GM18508 (cell line): Measurements from ENCODE around the gene HSD17B12.
A peak's percentile ranks its signal among the peaks of the same experiment; 100 is the strongest.
"Not testable (repeated sequence)": the region's sequence is repeated elsewhere in the genome, so short reads cannot be mapped to it uniquely, and the experiment has no call there.

Experiments
- ATAC-seq: cut with Tn5 transposase; IDR thresholded peaks from one replicate; pipeline ENCODE4 v1.9.1; 2021; ENCODE audit warnings: moderate number of reproducible peaks; ENCODE audit not compliant: insufficient read depth, unreplicated experiment

Gene HSD17B12

DNA sequence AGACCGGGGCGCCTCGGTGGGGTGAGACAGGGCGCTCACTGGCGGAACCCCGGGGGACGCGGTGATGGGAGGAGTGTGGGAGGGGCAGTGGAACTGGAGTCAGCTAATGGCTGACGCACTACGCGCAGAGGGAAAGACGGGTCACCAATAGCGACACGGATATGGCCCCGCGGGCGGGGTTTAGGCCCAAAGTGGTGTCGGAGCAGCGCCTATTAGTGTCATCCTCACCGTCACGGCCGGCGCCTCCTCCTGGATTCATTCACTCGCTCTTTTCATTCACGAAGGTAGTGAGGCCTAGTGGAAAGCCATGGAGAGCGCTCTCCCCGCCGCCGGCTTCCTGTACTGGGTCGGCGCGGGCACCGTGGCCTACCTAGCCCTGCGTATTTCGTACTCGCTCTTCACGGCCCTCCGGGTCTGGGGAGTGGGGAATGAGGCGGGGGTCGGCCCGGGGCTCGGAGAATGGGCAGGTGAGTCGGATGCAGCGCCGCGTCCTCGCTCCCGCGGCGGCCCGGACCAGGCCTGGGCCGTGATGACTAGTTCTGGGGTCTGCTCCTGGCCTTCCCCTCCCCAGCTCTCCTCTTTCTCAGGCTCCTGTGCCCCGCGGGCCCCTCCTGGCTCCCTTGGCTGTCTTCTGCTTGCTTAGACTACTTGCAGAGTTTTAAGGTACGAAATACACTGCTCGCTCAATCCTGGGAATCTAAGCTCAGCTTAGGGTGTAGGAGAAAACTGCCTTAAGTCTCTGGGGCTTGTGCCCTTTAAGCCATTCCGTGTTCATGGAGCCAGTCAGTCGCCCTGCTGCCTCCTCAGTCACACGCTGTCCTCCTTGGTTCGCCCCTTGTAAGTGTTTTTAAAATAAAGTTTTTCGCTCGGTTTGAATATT lies at the start of gene HSD17B12:
HSD17B12 (plus strand) TSS at position 218 of the 880 bp plus-strand sequence; CDS start at position 308, 90 bp downstream.
- peak; percentile 96 for ATAC-seq

DNA sequence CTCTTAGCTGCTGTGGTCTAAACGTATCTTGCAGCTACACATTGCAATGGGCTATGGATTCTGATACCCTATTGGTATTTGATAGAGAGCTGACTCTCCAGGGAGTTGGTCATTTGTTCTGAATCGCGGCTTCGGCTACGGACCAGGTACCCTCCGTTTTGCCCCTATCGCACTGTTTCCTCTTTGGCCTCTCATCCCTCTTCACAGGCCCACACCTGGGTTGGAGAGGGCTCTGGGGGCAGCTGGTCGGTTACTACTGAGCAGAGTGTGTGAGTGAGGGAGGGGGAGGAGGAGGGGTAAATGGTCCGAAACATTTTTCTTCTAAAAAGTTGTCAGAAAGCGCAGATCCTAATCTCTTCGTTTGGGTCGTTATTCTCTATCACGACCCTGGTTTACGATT lies 48.8 kb upstream of the HSD17B12 start:
- ATAC-seq = no peak

DNA sequence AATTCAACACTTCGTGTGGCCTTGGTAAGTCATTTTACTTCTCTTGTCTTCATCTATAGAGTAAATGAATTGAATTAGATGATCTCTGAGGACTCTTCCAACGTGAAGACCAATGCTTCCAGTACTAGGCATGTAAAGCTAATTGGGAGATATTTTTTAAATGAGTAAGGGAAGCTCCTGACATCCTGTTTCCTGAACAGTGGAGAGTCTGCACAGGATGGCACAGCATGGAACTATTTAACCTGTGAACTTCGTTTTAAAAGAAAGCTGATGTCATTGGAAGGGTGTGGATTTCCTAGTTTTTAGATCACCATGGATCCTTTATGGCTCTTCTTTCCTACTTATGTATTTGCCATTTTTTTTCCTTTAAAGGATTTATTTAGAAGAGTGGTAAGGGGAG lies 48.4 kb upstream of the HSD17B12 start:
- ATAC-seq = no peak

DNA sequence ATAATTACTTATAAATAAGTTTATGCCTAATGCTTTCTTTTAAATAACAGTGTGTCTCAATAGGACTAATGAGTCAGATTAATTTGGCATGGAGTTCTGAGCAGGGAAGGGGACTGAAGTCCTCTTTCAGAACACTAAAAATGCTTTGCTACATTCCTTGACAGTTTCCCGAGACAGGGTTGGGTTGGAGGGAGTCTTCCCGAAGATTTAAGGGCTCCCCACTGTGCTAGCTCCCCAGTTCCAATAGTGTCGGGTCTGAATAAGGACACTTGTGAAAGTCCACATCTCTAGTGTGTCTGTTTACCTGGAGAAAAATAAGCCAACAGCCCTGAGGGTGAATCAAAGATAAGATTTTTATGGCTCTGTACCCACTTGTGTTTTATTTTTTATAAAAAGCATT lies 41.8 kb upstream of the HSD17B12 start:
- no peak for ATAC-seq

DNA sequence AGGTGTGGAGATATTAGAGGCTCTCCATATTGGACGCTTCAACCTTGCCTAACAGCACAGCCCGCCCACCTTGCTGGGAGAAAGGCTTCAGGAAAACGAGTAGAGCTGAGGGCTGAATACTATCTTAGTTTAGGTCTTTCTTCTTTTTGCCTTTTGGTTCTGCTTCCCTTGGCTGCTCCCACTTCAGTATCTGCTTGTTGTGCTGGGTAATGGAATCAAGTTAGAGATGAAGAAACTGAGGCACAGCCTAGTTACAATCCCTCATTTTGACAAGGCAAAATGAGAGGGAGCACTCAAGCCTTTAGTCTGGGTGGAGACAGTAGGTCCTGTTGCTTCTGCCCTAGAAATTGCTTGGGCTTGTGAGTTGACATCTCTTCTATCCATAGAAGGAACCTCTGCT lies 41.3 kb upstream of the HSD17B12 start:
- no peak for ATAC-seq

DNA sequence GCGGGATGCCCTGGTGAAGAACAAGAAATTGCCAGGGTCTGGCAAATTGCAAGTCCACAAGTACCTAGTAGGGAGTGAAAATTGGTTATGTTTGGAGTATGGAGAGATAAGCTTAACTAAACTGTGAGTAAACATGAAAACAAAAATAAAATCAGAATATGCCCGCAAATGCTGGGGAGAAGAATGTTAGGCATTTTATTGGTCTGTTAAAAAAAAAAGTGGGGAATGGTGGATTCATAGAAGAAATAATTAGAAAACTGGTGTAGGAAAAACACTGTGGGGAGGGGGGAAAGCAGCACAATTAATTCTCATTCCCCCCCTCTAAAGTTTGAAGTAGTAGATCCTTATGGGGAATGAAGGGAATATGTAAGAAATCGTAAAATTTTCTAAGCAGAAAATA lies 40.6 kb upstream of the HSD17B12 start:
- no peak for ATAC-seq

DNA sequence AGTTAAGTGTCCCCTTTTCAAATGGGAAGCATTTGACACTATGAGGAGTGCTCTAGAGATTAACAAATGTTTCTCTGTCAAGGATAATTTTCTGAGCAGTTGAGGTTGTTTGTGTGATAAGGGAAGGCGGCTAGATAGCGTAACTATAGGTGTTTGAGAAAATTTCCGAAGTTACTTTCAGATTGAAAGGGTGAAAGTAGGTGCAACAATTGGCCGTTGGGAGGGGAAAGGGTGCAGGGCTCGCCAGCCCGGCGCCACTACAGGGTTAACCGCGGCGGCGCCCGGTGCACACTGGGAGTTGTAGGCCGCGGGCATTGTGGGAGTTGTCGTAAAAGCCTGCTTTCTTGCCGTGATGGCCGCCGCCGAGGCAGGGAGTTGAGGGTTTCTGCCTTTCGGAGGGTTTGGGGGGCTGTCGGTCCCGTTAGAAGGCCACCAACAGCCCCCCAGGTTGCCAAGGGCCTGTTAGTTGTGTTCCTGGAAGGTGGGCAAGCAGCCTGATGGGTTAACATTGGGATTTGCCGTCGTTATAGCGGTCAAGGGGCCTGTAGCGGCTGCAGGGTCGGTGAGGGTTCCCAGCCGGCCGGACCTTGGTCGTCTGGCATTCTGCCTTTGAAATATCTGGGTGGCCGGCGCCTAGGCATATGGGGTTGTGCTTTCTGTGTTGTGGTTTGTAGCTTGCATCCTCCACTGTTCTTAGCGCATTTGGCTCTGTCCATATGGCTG lies 36.5 kb upstream of the HSD17B12 start:
- peak; percentile 95 for ATAC-seq

DNA sequence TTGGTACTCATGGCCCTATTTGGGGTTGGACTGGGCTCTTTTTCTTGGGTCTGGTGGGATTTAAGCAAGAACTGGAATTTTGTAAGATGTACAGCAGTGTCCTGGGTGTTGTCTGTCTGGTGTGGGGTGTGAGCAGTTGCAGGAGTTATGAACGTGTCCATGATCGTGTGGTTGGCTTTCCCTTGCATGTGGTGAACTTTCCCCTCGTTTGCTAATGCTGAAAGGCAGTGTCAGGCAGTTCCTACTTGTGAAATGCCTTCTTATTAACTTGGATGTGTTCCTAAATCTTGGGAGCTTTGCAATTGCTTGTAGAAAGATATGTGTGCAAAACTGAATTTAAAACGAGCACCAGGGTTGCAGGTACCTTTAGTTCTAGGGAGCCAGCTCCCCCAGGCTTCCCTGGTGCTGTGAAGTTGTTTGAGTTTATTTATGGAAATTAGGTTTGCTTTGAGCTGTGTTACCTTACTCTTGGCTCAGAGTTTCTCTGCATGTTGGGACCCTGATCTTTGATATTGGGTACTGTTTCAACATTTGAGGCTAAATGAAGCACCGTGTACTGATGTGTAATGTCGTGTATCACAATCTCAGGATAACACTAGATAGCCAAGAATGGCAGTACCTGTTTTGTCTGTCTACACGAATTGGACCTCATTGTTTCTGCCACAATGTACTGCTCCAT lies 35.8 kb upstream of the HSD17B12 start:
- ATAC-seq = no peak

DNA sequence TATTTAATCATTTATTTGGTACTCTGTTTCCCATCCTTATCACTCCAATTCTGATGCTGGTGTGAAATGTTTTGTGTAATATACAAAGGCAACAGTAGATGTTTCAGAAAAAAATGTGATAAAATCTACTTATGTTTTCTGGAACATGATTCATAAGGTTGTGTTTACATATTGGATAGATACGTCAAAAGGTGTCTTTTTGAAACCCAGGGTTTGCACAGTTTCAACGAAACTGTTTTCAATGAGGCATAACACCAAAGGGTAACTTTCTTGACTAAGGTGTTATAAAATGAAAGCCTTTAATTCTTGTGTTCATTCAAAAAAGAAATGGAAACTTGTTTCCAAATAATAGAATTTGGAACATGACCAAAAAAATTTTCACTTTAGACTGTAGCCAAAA lies 33.8 kb upstream of the HSD17B12 start:
- no peak for ATAC-seq

DNA sequence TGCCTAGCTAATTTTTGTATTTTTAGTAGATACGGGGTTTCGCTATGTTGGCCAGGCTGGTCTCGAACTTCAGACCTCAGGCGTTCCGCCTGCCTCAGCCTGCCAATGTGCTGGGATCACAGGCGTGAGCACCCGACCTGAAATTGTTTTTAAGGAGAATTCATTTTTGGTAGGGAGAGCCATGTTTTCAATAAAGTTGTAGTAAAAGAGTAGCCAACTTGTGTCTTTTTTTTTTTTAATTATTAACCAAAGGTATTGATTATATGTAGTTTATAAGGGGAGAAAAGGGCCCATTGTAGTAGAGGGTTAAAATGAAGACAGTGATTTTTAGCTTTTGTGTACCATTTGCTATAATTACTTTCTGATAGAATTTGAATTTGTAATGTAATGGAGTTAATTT lies 31.6 kb upstream of the HSD17B12 start:
- ATAC-seq = no peak

DNA sequence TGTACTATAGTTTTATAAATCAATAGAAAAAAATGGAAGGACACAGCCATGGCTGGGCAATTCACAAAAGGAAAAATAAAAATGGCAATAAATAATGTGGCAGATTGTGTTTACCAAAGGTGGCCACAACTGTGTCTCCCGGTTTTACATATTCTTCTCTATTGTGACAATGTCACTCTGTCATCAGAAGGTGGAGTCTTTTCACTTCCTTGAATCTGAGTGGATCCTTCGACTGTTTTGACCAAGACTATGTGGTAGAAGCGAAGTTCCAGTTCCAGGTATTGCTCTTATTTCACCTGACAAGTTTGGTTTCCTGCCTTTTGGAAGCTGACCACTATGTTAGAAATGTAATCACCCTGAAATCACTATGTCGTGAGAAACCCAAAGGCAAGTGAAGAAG lies 31.0 kb upstream of the HSD17B12 start:
- ATAC-seq = no peak

DNA sequence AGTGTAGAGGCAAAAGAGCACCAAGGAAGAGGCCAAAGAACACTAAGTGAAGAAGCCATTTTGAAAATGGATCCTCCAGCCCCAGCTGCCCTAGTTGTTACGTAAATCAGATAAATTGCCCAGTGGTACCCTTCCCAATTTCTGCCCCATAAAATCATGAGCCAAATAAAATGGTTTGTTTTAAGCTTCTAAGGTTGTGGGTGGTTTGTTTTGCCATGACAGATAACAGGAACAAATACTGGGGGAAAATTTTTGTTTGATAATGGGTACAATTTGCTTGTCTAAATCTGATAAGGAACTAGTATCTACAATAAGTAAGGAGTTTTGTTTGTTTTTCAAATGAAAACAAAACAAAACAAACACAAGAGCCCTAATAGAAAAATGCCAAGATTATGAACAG lies 30.6 kb upstream of the HSD17B12 start:
- no peak for ATAC-seq

DNA sequence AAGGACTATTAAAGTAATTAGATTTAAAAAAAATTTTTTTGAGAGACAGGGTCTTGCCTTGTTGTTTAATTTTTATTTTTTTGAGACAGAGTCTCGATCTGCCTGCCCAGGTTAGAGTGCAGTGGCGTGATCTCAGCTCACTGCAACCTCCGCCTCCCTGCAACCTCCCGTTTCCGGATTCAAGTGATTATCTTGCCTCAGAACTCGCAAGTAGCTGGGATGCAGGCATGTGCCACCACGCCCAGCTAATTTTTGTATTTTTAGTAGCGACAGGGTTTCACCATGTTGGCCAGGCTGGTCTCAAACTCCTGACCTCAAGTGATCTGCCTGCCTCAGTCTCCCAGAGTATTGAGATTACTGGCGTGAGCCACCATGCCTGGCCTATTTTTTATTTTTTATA lies 17.5 kb upstream of the HSD17B12 start:
- not testable (repeated sequence) for ATAC-seq

DNA sequence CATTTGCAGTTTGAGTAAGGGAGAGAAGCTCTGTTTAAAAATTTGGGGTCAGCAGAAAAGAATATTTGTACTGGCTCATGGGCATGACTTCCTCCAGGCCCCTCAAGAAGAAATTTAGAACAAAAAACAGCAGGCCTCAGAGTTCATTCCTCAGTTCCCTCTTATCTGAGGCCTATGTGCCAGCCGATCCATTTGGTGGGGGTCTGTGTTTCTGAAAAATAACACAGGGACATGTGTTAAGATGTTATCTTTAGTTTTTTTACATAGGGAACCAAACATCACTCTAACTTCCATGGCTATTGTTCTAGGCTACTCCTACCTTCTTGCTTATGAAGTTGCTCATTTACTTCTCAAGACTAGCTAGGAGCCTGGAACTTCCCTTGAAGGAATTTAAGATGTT lies 16.2 kb upstream of the HSD17B12 start:
- no peak for ATAC-seq

DNA sequence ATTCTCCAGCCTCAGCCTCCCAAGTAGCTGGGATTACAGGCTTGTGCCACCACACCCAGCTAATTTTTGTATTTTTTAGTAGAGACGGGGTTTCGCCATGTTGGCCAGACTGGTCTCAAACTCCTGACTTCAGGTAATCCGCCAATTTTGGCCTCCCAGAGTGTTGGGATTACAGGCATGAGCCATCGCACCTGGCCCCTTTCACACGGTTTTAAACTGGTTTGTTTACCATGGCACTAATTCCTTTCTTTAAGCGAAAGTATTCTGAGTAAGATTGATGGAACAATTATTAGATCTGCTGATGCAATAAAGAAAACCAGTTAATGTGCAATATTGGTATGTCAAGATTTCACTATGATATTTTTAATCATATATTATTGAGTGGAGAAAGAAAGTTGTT lies 9.3 kb upstream of the HSD17B12 start:
- not testable (repeated sequence) for ATAC-seq

DNA sequence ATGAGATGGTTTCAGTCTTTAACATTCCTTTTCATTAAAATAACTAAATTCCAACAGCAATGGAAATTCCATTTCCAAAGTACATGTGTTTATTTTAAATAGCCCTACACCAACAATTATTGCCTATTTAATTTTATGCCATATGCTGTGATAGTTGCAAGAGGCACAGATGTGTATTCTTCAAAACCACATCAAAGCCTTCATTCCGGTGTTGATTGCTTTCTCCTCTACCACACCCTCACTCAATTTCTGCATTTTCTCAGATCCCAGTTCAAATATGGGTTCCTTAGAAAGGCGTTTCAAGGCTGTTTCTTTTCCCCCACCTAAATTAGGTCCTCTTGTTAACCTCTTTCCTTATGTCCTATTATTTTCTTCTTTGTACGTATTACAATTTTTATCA lies 6.0 kb upstream of the HSD17B12 start:
- no peak for ATAC-seq

DNA sequence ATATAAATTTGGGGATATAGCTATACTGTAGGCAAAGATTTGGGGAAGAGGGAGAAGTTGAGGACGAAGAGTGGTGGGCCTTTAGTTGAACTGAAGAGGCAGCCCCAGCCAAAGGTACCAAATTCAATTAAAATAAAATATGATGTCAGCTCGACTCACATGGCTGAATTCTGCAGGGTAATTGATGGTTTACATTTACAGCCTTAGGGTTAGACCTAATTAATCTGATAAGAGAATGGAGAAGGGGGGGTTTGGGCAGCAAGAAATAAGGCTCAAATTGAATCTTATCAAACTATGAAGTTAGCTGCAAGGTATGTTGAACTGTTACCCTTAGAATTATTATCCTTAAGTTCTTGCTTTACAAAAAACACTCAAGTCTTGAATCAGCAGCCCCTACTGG lies 3.6 kb upstream of the HSD17B12 start:
- no peak for ATAC-seq

DNA sequence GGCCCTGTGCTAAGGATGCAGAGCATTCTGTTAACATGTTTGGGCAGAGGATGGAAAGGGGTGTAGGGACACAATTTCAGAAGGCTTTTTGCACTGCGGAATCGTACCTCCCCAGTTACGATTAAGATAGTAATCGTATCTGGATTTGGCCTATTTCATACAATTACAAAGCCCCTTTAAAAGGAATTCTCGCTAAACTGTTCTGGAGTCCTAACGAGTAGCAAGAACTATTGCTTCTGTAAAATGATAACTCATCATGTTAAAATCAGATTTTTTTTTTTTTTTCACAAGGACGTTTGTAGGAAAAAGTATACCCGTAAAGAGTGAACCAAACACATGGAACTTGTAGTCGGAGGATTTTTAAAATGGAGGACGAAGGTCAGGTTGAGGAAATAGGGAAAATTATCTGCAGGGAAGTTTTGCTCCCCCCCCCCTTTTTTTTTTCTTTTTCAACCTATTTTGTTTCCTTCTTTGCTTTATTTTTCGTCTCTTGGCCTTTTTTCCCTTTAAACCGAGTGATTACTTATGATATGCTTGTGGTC lies 934 bp downstream of the HSD17B12 start:
- no peak for ATAC-seq

DNA sequence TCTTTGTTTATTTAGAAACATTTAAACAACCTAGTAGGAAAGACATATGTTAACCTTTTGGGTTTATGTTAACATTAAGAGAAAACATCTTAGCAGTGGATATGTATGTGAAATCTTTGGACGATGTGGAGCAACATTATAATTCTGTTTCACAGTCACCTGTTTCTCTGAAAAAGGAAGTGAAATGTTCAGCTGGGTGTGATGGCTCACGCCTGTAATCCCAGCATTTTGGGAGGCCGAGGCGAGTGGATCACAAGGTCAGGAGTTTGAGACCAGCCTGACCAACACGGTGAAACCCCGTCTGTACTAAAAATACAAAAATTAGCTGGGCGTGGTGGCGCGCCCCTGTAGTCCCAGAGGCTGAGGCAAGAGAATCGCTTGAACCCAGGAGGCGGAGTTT lies 1.5 kb downstream of the HSD17B12 start:
- ATAC-seq = not testable (repeated sequence)

DNA sequence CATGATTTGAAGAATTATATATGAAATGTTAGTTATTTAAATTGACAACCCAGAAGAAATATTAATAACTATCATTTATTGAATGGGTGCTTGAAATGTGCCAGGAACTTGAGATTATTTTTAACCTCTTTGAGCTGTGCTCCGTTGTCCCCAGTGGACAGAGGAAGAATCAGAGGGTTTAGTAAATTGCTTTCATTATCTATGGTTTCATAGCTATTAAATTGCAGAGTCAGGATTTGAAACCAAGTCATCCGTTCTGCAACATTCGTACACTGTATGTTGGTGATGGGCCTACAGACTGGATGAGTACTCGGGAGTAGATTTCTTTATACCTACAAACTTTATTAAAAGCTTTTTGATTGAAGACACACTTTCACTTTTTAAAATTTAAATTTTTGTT lies 4.9 kb downstream of the HSD17B12 start:
- ATAC-seq = no peak

DNA sequence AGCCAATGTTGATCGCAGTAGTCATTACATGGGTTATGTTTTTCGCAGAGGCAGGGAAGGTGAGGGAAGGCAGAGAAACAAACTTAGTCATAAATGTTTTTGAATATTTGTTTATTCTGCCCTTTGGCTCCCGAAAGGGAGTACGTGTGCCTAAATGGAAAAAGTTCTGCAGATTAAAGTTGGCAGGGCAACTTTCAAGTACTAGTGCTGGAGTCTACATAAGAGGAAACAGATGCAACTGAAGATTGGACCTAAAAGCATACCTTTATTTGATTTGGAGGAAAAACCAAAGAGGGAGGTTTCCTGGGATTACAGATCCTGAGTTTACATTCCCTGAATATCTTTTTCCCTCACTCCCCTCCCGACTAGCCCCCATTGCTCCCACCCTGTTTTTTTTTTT lies 5.7 kb downstream of the HSD17B12 start:
- no peak for ATAC-seq
